WTC11 (cell line): ENCODE results near the gene BRPF1.

Experiments used
- CTCF ChIP-seq: fragments of 200-600 bp; IDR thresholded peaks from 2 replicates; pipeline ENCODE4 v1.8.0; 2022; ENCODE audit warnings: antibody characterized with exemption
- HMGXB4 ChIP-seq: sonication (generic); formaldehyde crosslinking; IDR thresholded peaks from 2 replicates; pipeline ENCODE4 v1.8.1; 2023; ENCODE audit warnings: mild to moderate bottlenecking, moderate library complexity, missing genetic modification reagents
- TF ChIP-seq, protein P1 (sequence below): sonication (generic); formaldehyde crosslinking; IDR thresholded peaks from 2 replicates; pipeline ENCODE4 v1.8.1; 2023; ENCODE audit warnings: mild to moderate bottlenecking, missing genetic modification reagents
- TF ChIP-seq, protein P2 (sequence below): sonication (generic); formaldehyde crosslinking; IDR thresholded peaks from 2 replicates; pipeline ENCODE4 v1.8.0; 2022; ENCODE audit warnings: missing genetic modification reagents

DNA sequence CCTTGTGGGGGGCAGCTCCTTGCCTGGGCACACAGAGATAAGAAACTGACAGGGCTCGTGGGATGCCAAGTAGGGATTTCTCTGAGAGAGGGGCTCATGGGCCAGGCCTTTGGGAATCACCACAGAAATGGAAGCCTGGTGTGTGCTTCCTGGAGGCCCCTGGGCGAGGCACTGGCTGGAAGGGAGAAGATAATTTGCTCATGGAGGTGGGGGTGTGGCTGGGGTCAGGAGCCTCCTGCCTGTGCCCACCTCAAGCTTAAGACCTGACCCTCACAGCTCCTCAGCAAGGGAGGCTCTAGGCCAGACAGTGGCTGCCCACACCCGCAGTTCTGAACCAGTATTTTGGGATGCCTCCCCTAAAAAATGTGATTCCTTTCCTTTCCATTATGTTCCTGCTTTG is 44.8 kb upstream of the BRPF1 start:
- TF ChIP-seq, protein P1, sequence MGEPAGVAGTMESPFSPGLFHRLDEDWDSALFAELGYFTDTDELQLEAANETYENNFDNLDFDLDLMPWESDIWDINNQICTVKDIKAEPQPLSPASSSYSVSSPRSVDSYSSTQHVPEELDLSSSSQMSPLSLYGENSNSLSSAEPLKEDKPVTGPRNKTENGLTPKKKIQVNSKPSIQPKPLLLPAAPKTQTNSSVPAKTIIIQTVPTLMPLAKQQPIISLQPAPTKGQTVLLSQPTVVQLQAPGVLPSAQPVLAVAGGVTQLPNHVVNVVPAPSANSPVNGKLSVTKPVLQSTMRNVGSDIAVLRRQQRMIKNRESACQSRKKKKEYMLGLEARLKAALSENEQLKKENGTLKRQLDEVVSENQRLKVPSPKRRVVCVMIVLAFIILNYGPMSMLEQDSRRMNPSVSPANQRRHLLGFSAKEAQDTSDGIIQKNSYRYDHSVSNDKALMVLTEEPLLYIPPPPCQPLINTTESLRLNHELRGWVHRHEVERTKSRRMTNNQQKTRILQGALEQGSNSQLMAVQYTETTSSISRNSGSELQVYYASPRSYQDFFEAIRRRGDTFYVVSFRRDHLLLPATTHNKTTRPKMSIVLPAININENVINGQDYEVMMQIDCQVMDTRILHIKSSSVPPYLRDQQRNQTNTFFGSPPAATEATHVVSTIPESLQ (CRISPR knock-in tag) = no peak
- TF ChIP-seq, protein P2, sequence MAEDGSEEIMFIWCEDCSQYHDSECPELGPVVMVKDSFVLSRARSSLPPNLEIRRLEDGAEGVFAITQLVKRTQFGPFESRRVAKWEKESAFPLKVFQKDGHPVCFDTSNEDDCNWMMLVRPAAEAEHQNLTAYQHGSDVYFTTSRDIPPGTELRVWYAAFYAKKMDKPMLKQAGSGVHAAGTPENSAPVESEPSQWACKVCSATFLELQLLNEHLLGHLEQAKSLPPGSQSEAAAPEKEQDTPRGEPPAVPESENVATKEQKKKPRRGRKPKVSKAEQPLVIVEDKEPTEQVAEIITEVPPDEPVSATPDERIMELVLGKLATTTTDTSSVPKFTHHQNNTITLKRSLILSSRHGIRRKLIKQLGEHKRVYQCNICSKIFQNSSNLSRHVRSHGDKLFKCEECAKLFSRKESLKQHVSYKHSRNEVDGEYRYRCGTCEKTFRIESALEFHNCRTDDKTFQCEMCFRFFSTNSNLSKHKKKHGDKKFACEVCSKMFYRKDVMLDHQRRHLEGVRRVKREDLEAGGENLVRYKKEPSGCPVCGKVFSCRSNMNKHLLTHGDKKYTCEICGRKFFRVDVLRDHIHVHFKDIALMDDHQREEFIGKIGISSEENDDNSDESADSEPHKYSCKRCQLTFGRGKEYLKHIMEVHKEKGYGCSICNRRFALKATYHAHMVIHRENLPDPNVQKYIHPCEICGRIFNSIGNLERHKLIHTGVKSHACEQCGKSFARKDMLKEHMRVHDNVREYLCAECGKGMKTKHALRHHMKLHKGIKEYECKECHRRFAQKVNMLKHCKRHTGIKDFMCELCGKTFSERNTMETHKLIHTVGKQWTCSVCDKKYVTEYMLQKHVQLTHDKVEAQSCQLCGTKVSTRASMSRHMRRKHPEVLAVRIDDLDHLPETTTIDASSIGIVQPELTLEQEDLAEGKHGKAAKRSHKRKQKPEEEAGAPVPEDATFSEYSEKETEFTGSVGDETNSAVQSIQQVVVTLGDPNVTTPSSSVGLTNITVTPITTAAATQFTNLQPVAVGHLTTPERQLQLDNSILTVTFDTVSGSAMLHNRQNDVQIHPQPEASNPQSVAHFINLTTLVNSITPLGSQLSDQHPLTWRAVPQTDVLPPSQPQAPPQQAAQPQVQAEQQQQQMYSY (CRISPR knock-in tag) = no peak
- TF ChIP-seq HMGXB4 (CRISPR knock-in tag) (no peak), CTCF (no peak)
